Peyer's patch (tissue), 4 donors: ENCODE measurements around the gene CACNG3. TPM values are rescaled to one million over a fixed set of nuclear protein-coding genes. Genes with fewer than 3 reads are reported as not detected.
"Not testable (repeated sequence)": the region's sequence is repeated elsewhere in the genome, so short reads cannot be mapped to it uniquely, and the experiment has no call there.

Experiments used
- DNase-seq, 3 donors: peaks; one replicate each; pipeline ENCODE4 v3.0.0-alpha.2; 2017 to 2019
- H3K27ac ChIP-seq, 4 donors: fragments of 200-600 bp; sonication (generic); one replicate each; pipeline ENCODE4 v1.5.1; 2016 to 2019
- H3K27me3 ChIP-seq, 2 donors: fragments of 200-600 bp; sonication (generic); one replicate each; pipeline ENCODE4 v1.5.1; 2019
- H3K36me3 ChIP-seq, 3 donors: fragments of 200-600 bp; sonication (generic); one replicate each; pipeline ENCODE4 v1.5.1; 2016 to 2019
- H3K4me1 ChIP-seq, 4 donors: fragments of 200-600 bp; sonication (generic); one replicate each; pipeline ENCODE4 v1.5.1; 2016 to 2019
- H3K4me3 ChIP-seq, 4 donors: fragments of 200-600 bp; sonication (generic); 1 replicate in 3 of 4; 2 replicates in 1 of 4; pipeline ENCODE4 v1.5.1; 2016 to 2019; ENCODE audit warnings: mild to moderate bottlenecking in 1 of 4
- H3K9me3 ChIP-seq, 4 donors: fragments of 200-600 bp; sonication (generic); one replicate each; pipeline ENCODE4 v1.5.1; 2016 to 2019; ENCODE audit warnings: mild to moderate bottlenecking in 1 of 4
- CTCF ChIP-seq, 6 experiments: fragments of 450-650 bp in 4 of 6; fragments of 200-600 bp in 2 of 6; sonication (generic) in 1 of 6; IDR thresholded peaks; one replicate each; pipeline ENCODE4 v1.5.1; 2017 to 2019; ENCODE audit warnings: antibody characterized with exemption in 6 of 6, mild to moderate bottlenecking in 3 of 6, moderate library complexity in 1 of 6
- POLR2A ChIP-seq, 2 donors: fragments of 450-650 bp; IDR thresholded peaks; one replicate each; pipeline ENCODE4 v1.5.1; 2017; ENCODE audit warnings: antibody characterized with exemption in 2 of 2, mild to moderate bottlenecking in 2 of 2, moderate library complexity in 2 of 2
- total RNA-seq, 4 donors: library from RNA; depleted of rRNA; stranded (reverse); fragments of >200 nt; gene quantifications; one replicate each; pipeline ENCODE4 v1.1.0, GENCODE V29; 2016

CACNG3 gene
- total RNA-seq, 4 donors from 2014 or later: not detected

GRCh38 chr16:24298548-24299167 is 42.5 kb downstream of the CACNG3 start:
- no peak for DNase-seq
- H3K4me1 ChIP-seq: no peaks in the 10 kb centered on the region
- TF ChIP-seq POLR2A (IDR thresholded peaks at IDR 0.05) (no peak), CTCF (IDR thresholded peaks at IDR 0.05) (no peak)
- H3K9me3 ChIP-seq: no peaks in the 10 kb centered on the region
- H3K36me3 ChIP-seq: no peaks in the 10 kb centered on the region
- H3K4me3 ChIP-seq: no peak overlapping the region
- H3K27ac ChIP-seq: no peak overlapping the region
- no peaks in the 10 kb centered on the region for H3K27me3 ChIP-seq

- not testable (repeated sequence) for H3K9me3 ChIP-seq, H3K36me3 ChIP-seq, DNase-seq, H3K27ac ChIP-seq, H3K4me1 ChIP-seq, H3K27me3 ChIP-seq, H3K4me3 ChIP-seq
These were observed 44.6 kb downstream of the CACNG3 start for GRCh38 chr16:24300750-24301149.

GRCh38 chr16:24302636-24303035 is 46.5 kb downstream of the CACNG3 start:
- H3K36me3 ChIP-seq: no peaks in the 10 kb centered on the region
- DNase-seq: no peak

GRCh38 chr16:24308200-24308599 is 52.1 kb downstream of the CACNG3 start:
- TF ChIP-seq CTCF (IDR thresholded peaks at IDR 0.05) (no peak), POLR2A (IDR thresholded peaks at IDR 0.05) (no peak)
- no peak for DNase-seq
- no peaks in the 10 kb centered on the region for H3K36me3 ChIP-seq
- no peaks in the 10 kb centered on the region for H3K4me1 ChIP-seq
- no peaks in the 10 kb centered on the region for H3K27me3 ChIP-seq
- H3K4me3 ChIP-seq: no peak overlapping the region
- no peaks in the 10 kb centered on the region for H3K9me3 ChIP-seq
- no peak overlapping the region for H3K27ac ChIP-seq

More at GRCh38 chr16:24302636-24303035, 46.5 kb downstream of the CACNG3 start:
- Histone ChIP-seq H3K4me3 (no peak overlapping the region), H3K9me3 (no peaks in the 10 kb centered on the region), H3K4me1 (no peaks in the 10 kb centered on the region), H3K27me3 (no peaks in the 10 kb centered on the region), H3K27ac (no peak overlapping the region)
- TF ChIP-seq POLR2A (IDR thresholded peaks at IDR 0.05) (no peak), CTCF (IDR thresholded peaks at IDR 0.05) (no peak)

GRCh38 chr16:24309258-24310142 is 53.4 kb downstream of the CACNG3 start:
- no peaks in the 10 kb centered on the region for H3K9me3 ChIP-seq
- H3K4me1 ChIP-seq: no peaks in the 10 kb centered on the region
- DNase-seq: no peak
- no peak overlapping the region for H3K27ac ChIP-seq
- TF ChIP-seq CTCF (IDR thresholded peaks at IDR 0.05) (no peak), POLR2A (IDR thresholded peaks at IDR 0.05) (no peak)
- no peaks in the 10 kb centered on the region for H3K36me3 ChIP-seq
- H3K4me3 ChIP-seq: no peak overlapping the region
- H3K27me3 ChIP-seq: no peaks in the 10 kb centered on the region

GRCh38 chr16:24315343-24315742 is 59.2 kb downstream of the CACNG3 start:
- Histone ChIP-seq H3K36me3 (no peaks in the 10 kb centered on the region), H3K9me3 (no peaks in the 10 kb centered on the region), H3K27me3 (no peaks in the 10 kb centered on the region), H3K27ac (no peak overlapping the region), H3K4me3 (no peak overlapping the region), H3K4me1 (no peaks in the 10 kb centered on the region)
- no peak for DNase-seq
- no peak for TF ChIP-seq POLR2A (IDR thresholded peaks at IDR 0.05)
- TF ChIP-seq CTCF (IDR thresholded peaks at IDR 0.05): no peak
